Measurements from ENCODE around the gene ABCB6.

GRCh38 chr2:219247678-219248642 is 29.2 kb upstream of the ABCB6 start:
- TF ChIP-seq CTCF (IDR thresholded peaks at IDR 0.05) (no peak), POLR2A (IDR thresholded peaks at IDR 0.05) (peak in 2 of 4 donors; percentile 34 to 42)
